SK-N-MC (cell line): ENCODE data around the gene SPTLC1.

Experiments used
- EZH2 ChIP-seq: fragments of 200-600 bp; sonication (generic); IDR thresholded peaks from one replicate; pipeline ENCODE4 v1.6.1; 2017; ENCODE audit warnings: antibody characterized with exemption
- FOXP2 ChIP-seq: optimal IDR thresholded peaks from 2 replicates; pipeline ENCODE3; 2011; ENCODE audit warnings: mild to moderate bottlenecking, moderate library complexity; ENCODE audit not compliant: insufficient read depth; ENCODE audit errors: extremely low read length, control extremely low read depth
- POLR2AphosphoS5 ChIP-seq: IDR thresholded peaks from 2 replicates; pipeline ENCODE4 v1.6.1; 2012; ENCODE audit warnings: mild to moderate bottlenecking, low read depth, low read length, borderline replicate concordance

DNA sequence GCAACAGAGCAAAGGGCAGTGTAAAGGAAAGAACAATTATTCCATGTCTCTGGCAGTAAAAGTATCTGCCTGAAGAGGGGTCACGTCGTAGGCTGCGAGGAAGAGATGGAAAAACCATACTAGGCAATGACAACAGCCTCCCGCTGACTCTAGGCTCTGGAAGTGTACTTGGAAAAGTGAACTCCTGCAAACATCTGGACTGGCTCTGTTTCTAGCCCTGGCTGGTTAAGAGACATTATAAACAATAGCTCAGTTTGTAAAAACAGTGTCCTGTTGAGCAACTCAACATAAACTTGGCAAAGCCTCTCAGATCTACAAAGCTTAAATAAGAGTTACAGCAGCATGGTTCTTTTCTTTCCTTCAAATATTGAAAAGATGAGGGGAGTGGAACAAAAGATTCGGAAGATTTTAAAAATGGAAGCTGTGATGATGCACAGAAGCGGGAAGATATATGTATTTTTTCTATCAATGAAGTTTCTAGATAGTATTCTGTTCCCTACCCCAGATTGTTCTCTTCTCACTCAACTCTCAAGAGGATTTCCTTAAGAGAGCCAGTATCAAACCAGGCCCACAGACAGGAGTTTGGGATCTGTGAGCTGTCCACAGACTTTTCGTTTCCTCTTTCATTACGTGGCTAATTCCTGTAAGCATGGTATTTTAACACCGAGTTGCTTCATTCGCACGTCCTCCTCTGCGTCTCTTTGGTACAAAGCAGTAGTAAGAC lies 79.4 kb downstream of the SPTLC1 start:
- no peak for TF ChIP-seq EZH2
- no peak for TF ChIP-seq FOXP2
- TF ChIP-seq POLR2AphosphoS5, result no peak
